Endothelial cell of umbilical vein (primary cell): ENCODE results near the gene ZNF525.

Experiments used
- CTCF ChIP-seq, 2 donors: IDR thresholded peaks; 1 replicate in 1 of 2; 2 replicates in 1 of 2; pipeline ENCODE4 v1.5.1; 2011; ENCODE audit warnings: low read length in 2 of 2, mild to moderate bottlenecking in 2 of 2, moderate library complexity in 2 of 2, control low read depth in 1 of 2, inconsistent platforms in 1 of 2, low read depth in 1 of 2; ENCODE audit not compliant: insufficient read depth in 1 of 2; ENCODE audit errors: extremely low read depth in 1 of 2
- EZH2 ChIP-seq: IDR thresholded peaks from 2 replicates; pipeline ENCODE4 v1.6.1; 2012; ENCODE audit warnings: borderline replicate concordance, low read depth, mild to moderate bottlenecking, moderate library complexity, low read length, inconsistent platforms; ENCODE audit not compliant: severe bottlenecking
- FOS ChIP-seq: IDR thresholded peaks from 2 replicates; pipeline ENCODE4 v1.6.1; 2011; ENCODE audit warnings: mild to moderate bottlenecking, low read length, moderate library complexity, borderline replicate concordance; ENCODE audit not compliant: insufficient read depth
- GATA2 ChIP-seq: IDR thresholded peaks from 2 replicates; pipeline ENCODE4 v1.7.0; 2011; ENCODE audit warnings: low read depth, mild to moderate bottlenecking, moderate library complexity, mixed read lengths, low read length; ENCODE audit not compliant: insufficient read length, insufficient read depth
- JUN ChIP-seq: IDR thresholded peaks from 2 replicates; pipeline ENCODE4 v1.6.1; 2011; ENCODE audit warnings: borderline replicate concordance, low read depth; ENCODE audit not compliant: insufficient read length, insufficient read depth
- MAX ChIP-seq: IDR thresholded peaks from 2 replicates; pipeline ENCODE4 v1.6.1; 2011; ENCODE audit not compliant: insufficient read depth, insufficient read length
- MYC ChIP-seq: IDR thresholded peaks from one replicate; pipeline ENCODE4 v1.6.1; 2011; ENCODE audit warnings: mild to moderate bottlenecking, low read depth, low read length
- POLR2A ChIP-seq: IDR thresholded peaks from 2 replicates; pipeline ENCODE4 v1.6.1; 2012; ENCODE audit warnings: low read depth, mild to moderate bottlenecking, control low read depth, low read length
- POLR2AphosphoS5 ChIP-seq: IDR thresholded peaks from 2 replicates; pipeline ENCODE4 v1.6.1; 2012; ENCODE audit warnings: low read depth, mild to moderate bottlenecking, control low read depth, low read length, moderate library complexity; ENCODE audit not compliant: insufficient read depth

- TF ChIP-seq FOS (no peak), CTCF (IDR thresholded peaks at IDR 0.05; ENCODE audit: extremely low read depth in 1 of 2, insufficient read depth in 1 of 2, low read depth in 1 of 2, low read length in 2 of 2) (no peak), POLR2A (no peak), POLR2AphosphoS5 (no peak), GATA2 (no peak), MYC (no peak), EZH2 (no peak), JUN (no peak), MAX (no peak)
Measured at GRCh38 chr19:53328967-53329366, 36.5 kb upstream of the ZNF525 start.
